ENCODE measurements around the gene PCSK2.

DNA sequence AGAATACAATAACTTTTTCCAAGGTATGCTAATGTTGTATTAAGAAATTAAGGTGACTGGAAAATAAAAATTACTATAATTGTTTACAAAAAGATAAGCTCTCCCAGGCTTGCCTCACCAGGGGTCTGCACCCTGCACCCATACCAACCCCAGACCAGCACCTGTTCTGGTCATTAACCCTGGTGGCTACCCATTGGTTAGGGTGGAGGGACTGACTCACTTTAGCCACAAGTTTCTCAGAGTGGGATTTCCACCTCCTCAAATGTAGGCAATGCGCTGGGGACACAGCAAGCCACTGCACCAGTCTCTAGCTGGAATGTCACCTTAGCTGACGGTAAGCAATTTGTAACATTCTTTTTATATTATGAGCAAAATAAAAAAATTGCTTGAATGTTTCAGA is 221.2 kb downstream of the PCSK2 start:
- TF ChIP-seq, protein P1, sequence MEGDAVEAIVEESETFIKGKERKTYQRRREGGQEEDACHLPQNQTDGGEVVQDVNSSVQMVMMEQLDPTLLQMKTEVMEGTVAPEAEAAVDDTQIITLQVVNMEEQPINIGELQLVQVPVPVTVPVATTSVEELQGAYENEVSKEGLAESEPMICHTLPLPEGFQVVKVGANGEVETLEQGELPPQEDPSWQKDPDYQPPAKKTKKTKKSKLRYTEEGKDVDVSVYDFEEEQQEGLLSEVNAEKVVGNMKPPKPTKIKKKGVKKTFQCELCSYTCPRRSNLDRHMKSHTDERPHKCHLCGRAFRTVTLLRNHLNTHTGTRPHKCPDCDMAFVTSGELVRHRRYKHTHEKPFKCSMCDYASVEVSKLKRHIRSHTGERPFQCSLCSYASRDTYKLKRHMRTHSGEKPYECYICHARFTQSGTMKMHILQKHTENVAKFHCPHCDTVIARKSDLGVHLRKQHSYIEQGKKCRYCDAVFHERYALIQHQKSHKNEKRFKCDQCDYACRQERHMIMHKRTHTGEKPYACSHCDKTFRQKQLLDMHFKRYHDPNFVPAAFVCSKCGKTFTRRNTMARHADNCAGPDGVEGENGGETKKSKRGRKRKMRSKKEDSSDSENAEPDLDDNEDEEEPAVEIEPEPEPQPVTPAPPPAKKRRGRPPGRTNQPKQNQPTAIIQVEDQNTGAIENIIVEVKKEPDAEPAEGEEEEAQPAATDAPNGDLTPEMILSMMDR (conservative IDR thresholded peaks at IDR 0.05; ENCODE audit: low read length), result no peak
- TF ChIP-seq EZH2phosphoT487 (IDR thresholded peaks at IDR 0.05; ENCODE audit: borderline replicate concordance, low read depth, low read length), result no peak
